KMS-11 (cell line): ENCODE measurements around the gene ATP6V1C2.

Experiments
- H2AFZ ChIP-seq: fragments of 200-600 bp; sonication (generic); 2 replicates; pipeline ENCODE4 v1.6.1; 2016; ENCODE audit warnings: antibody characterized with exemption, mixed run types, low read depth
- H3K27ac ChIP-seq: fragments of 200-600 bp; sonication (generic); 2 replicates; pipeline ENCODE4 v1.6.1; 2016; ENCODE audit warnings: mild to moderate bottlenecking, mixed run types
- H3K27me3 ChIP-seq: fragments of 200-600 bp; sonication (generic); 2 replicates; pipeline ENCODE4 v1.6.1; 2017; ENCODE audit warnings: mild to moderate bottlenecking, low read depth, mixed run types, moderate library complexity; ENCODE audit not compliant: insufficient read depth
- H3K36me3 ChIP-seq: fragments of 200-600 bp; sonication (generic); 2 replicates; pipeline ENCODE4 v1.6.1; 2017; ENCODE audit warnings: mild to moderate bottlenecking, mixed run types; ENCODE audit not compliant: insufficient read depth
- H3K4me1 ChIP-seq: fragments of 200-600 bp; sonication (generic); 2 replicates; pipeline ENCODE4 v1.6.1; 2016; ENCODE audit warnings: mild to moderate bottlenecking, low read depth, mixed run types; ENCODE audit not compliant: poor library complexity, severe bottlenecking
- H3K4me2 ChIP-seq: fragments of 200-600 bp; sonication (generic); 2 replicates; pipeline ENCODE4 v1.7.0; 2016; ENCODE audit warnings: mild to moderate bottlenecking, mixed run types
- H3K4me3 ChIP-seq: fragments of 200-600 bp; sonication (generic); IDR thresholded peaks from 2 replicates; pipeline ENCODE4 v1.6.1; 2017; ENCODE audit warnings: low read depth, low read length, mixed read lengths; ENCODE audit not compliant: insufficient read depth
- H3K79me2 ChIP-seq: fragments of 200-600 bp; sonication (generic); 2 replicates; pipeline ENCODE4 v1.6.1; 2016; ENCODE audit warnings: low read depth, mixed run types; ENCODE audit not compliant: insufficient read depth
- H3K9ac ChIP-seq: fragments of 200-600 bp; sonication (generic); 2 replicates; pipeline ENCODE4 v1.6.1; 2016; ENCODE audit warnings: mild to moderate bottlenecking, mixed run types
- H4K20me1 ChIP-seq: fragments of 200-600 bp; sonication (generic); 2 replicates; pipeline ENCODE4 v1.6.1; 2016; ENCODE audit warnings: mild to moderate bottlenecking, mixed run types; ENCODE audit not compliant: insufficient read depth
- CTCF ChIP-seq: fragments of 200-600 bp; sonication (generic); conservative IDR thresholded peaks from 2 replicates; pipeline ENCODE4 v1.6.1; 2017; ENCODE audit warnings: low read depth, mild to moderate bottlenecking, antibody characterized with exemption, low read length, moderate library complexity, mixed read lengths

Gene ATP6V1C2

GRCh38 chr2:10760794-10761504, 39.5 kb downstream of the ATP6V1C2 start:
- H3K4me2 ChIP-seq, result no peak overlapping the region
- H2AFZ ChIP-seq, result no peak overlapping the region
- H3K27ac ChIP-seq, result no peak overlapping the region
- H3K36me3 ChIP-seq, result no peaks in the 10 kb centered on the region
- no peak overlapping the region for H3K9ac ChIP-seq
- H3K79me2 ChIP-seq, result no peaks in the 10 kb centered on the region
- no peaks in the 10 kb centered on the region for H3K27me3 ChIP-seq
- H3K4me3 ChIP-seq, result no peak overlapping the region
- no peaks in the 10 kb centered on the region for H4K20me1 ChIP-seq
- H3K4me1 ChIP-seq, result no peaks in the 10 kb centered on the region
- no peak for TF ChIP-seq CTCF

GRCh38 chr2:10761591-10761990, 40.2 kb downstream of the ATP6V1C2 start:
- Histone ChIP-seq H3K27me3 (no peaks in the 10 kb centered on the region), H4K20me1 (no peaks in the 10 kb centered on the region), H2AFZ (no peak overlapping the region), H3K4me1 (no peaks in the 10 kb centered on the region), H3K4me2 (no peak overlapping the region), H3K36me3 (no peaks in the 10 kb centered on the region), H3K27ac (no peak overlapping the region), H3K4me3 (no peak overlapping the region), H3K79me2 (no peaks in the 10 kb centered on the region), H3K9ac (no peak overlapping the region)
- no peak for TF ChIP-seq CTCF

- no peak for TF ChIP-seq CTCF
- Histone ChIP-seq H3K4me1 (no peaks in the 10 kb centered on the region), H3K4me3 (no peak overlapping the region), H3K27me3 (no peaks in the 10 kb centered on the region), H3K4me2 (no peak overlapping the region), H3K36me3 (no peaks in the 10 kb centered on the region), H3K9ac (no peak overlapping the region), H3K79me2 (no peaks in the 10 kb centered on the region), H4K20me1 (no peaks in the 10 kb centered on the region), H3K27ac (no peak overlapping the region), H2AFZ (no peak overlapping the region; the same call in 1 of the 2 replicates)
These were observed 41.4 kb downstream of the ATP6V1C2 start for GRCh38 chr2:10762651-10763460.

GRCh38 chr2:10763461-10763800, 42.0 kb downstream of the ATP6V1C2 start:
- Histone ChIP-seq H3K27me3 (no peaks in the 10 kb centered on the region), H3K9ac (no peak overlapping the region), H3K4me1 (no peaks in the 10 kb centered on the region), H3K4me2 (no peak overlapping the region), H3K4me3 (no peak overlapping the region), H3K36me3 (no peaks in the 10 kb centered on the region), H3K27ac (no peak overlapping the region), H4K20me1 (no peaks in the 10 kb centered on the region), H2AFZ (no peak overlapping the region), H3K79me2 (no peaks in the 10 kb centered on the region)
- TF ChIP-seq CTCF, result no peak
